ENCODE data around the gene PFDN6.
"Not testable (repeated sequence)": the region's sequence is repeated elsewhere in the genome, so short reads cannot be mapped to it uniquely, and the experiment has no call there.

PFDN6 gene

DNA sequence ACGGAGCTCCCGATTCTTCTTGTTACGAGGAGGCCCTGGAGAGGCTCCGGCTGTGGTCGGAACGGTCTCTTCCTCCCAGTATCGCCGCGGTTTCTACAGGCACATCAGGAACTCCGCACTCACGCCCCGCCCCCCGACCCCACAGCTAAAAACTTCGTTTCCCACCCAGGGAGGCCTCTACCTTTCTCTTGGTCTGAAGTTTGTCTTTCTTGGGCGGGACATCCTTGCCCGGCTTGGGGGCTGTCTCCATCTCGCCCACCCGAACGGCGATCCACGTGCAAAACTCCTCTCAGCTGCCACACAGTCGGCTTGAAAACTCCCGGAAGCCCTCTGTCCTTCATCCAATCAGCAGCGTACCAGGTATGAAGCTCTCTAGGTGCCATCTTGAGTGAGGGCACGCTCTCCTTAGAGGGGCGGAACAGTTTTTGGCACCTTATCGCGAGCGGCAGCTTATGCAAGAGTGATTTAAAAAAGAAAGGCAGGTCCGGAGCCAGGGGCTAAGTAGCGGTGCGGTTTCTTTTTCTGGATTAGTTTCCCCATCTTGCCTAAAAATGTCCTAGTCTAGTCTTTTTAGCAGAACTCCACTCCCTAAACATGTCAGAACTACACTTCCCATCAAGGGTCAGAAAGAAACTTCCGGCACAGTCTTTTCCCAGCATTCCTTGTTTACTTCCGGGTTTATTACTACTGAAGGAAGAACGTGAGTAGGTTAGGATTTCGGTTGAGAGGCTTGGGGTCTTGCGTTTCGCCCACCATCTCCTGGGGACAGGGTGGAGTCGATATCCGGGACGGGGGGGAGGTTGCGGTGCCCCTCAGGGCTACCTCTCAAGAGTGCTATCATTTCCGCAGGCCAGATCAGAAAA is at the start of gene PFDN6, which contains the start of gene WDR46:
Gene PFDN6, plus strand, starts transcription at position 681 of the 863 bp plus-strand sequence. CDS start 256 bp downstream, outside the sequence.
Gene WDR46, minus strand, starts transcription at position 319 of the 863 bp plus-strand sequence. Its CDS starts 69 bp downstream, at position 250.
- Mint-ChIP-seq H3K27me3 (no peaks in the 10 kb centered on the region), H3K27ac (peak within 1 kb of the TSS; percentile 95), H3K9me3 (no peaks in the 10 kb centered on the region), H3K4me3 (peak within 1 kb of the TSS; percentile 97), H3K36me3 (peaks cover 15% of the 10 kb centered on the region), H3K4me1 (peaks cover 42% of the 10 kb centered on the region)

DNA sequence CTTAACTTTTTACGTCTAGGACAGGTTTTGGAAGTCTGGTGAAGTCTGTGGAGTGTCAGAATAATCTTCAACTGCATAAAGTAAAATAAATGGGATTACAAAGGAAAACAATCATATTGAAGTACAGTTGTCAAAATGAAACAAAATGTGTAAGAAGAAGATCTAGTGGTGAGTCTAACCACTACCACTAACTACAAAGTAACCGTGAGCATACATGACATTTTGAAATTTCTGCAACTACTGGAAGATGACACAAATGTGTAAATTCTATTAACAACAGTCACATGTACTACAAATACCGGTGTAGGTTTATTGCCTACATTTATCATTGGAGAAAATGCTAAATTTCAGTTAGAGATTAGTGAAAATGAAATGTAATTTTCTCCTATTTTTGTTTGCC is 47.4 kb upstream of the PFDN6 start:
- Mint-ChIP-seq H3K9me3 (no peaks in the 10 kb centered on the region), H3K27me3 (no peaks in the 10 kb centered on the region), H3K4me3 (peak overlapping the region; percentile 0), H3K27ac (peak overlapping the region; percentile 11), H3K4me1 (peaks cover 8% of the 10 kb centered on the region), H3K36me3 (no peaks in the 10 kb centered on the region)

DNA sequence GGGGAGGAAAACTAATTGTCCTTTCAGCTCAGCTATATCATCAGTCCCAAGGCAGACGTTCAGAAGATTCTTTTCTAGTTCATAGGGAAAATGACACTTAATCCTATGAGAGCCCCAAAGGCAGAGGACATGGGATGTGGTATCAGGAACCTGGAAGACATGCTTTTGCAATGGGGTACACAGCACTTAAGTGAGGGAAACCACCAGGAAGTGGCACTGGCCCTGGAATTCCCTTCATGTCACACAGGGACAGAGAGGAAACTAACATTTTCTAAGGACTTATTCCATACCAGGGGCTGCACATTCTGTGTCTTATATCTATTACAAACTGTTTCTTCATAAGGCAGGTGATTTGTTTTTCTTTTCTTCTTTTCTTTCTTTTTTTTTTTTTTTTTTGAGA is 45.9 kb upstream of the PFDN6 start:
- no peaks in the 10 kb centered on the region for H3K9me3 Mint-ChIP-seq
- peaks cover 13% of the 10 kb centered on the region for H3K4me1 Mint-ChIP-seq
- H3K4me3 Mint-ChIP-seq = no peak overlapping the region
- no peaks in the 10 kb centered on the region for H3K36me3 Mint-ChIP-seq
- no peak overlapping the region for H3K27ac Mint-ChIP-seq
- H3K27me3 Mint-ChIP-seq = no peaks in the 10 kb centered on the region

DNA sequence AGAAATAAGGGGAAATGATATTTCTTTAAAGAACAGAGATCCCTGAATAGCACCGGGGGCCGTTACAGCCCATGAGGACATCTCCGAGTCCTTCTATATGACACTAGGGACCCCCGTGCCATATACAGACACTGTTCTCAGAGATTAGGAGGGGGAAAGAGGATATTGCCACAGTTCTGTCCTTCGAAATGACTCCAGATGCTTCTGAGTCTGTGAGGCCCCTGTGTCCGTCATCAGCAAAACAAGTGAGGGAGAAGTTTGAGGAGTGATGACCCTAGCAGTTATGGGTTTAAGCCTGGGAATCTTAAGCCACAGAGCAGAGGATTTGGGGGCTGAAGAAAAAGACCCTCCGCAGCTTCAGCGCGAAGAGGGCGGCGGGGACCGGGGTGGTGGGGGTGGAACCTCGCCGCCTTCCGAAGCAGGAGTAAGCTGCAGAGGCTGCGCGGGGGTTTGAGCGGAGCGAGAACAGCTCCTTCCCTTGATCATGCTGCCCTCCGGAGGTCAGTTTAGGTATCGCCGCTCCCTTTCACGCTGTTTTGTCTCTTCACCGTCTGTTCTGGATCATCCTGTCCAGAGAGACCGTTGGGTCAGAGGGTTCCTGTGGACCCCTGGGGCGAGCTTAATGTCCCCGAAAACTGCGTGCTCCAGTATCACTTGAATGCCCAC is 41.3 kb upstream of the PFDN6 start:
- peaks cover 37% of the 10 kb centered on the region for H3K4me1 Mint-ChIP-seq
- H3K27me3 Mint-ChIP-seq = no peaks in the 10 kb centered on the region
- H3K27ac Mint-ChIP-seq = peak overlapping the region; percentile 92
- H3K4me3 Mint-ChIP-seq = peak overlapping the region; percentile 91
- H3K9me3 Mint-ChIP-seq = no peaks in the 10 kb centered on the region
- H3K36me3 Mint-ChIP-seq = peaks cover 10% of the 10 kb centered on the region

DNA sequence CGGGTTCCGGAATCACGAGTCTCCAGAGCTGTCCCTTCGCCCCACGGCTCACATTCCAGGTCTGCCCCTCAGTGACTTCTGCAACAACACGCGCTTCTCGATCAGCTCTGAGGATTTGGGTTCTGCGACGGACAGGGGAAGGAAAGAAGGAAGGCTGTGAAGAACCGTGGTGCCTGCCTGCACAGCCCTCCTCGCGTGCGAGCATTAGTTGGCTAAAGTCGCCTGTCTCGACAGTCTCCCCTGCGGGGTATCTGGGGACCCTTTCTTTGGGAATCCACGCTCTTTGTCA is 40.8 kb upstream of the PFDN6 start:
- Mint-ChIP-seq H3K36me3 (peaks cover 10% of the 10 kb centered on the region), H3K9me3 (no peaks in the 10 kb centered on the region), H3K4me1 (peaks cover 37% of the 10 kb centered on the region), H3K27ac (peak overlapping the region; percentile 92), H3K4me3 (peak overlapping the region; percentile 91), H3K27me3 (no peaks in the 10 kb centered on the region)

DNA sequence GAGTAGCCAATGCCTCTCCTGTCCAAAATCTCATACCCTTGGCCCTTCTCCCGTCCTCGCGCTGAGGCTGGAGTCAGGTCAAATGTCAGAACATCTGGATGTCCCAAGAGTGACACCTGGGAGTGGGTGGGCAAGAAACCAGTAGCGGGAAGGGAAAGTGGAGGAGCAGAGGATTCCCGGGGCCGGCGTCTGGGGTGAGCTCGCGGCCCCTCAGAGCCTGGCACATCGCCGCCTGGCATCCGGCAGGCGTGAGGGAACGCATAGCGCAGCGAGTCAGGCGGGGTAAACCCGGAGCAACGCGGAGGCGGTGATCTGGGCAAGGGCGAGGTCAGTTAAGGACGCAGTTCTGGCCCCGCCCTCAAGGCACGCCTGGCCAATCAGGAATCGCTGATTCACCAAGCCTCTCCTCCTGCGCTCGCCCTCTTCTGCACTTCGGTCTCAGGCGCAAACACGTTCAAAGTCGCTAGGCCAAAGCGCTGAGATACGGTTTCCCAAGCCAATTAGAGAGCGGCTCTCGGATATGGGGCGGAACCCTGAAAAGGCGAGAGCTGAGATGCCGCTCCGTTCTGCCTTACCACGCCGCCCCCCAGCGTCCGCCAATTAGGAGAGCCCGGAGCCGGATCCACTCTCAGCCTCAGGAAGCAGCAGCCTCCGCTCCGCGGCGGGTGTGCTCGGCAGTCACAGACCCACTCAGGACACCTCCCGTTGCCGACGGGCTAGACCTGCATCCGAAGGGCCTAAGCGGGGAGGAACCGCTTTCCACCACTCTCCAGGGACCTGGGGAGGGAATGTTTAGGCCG is 40.3 kb upstream of the PFDN6 start:
- H3K4me1 Mint-ChIP-seq = peaks cover 37% of the 10 kb centered on the region
- no peaks in the 10 kb centered on the region for H3K27me3 Mint-ChIP-seq
- peak overlapping the region; percentile 91 for H3K4me3 Mint-ChIP-seq
- no peaks in the 10 kb centered on the region for H3K9me3 Mint-ChIP-seq
- H3K27ac Mint-ChIP-seq = peak overlapping the region; percentile 92
- H3K36me3 Mint-ChIP-seq = peaks cover 10% of the 10 kb centered on the region

DNA sequence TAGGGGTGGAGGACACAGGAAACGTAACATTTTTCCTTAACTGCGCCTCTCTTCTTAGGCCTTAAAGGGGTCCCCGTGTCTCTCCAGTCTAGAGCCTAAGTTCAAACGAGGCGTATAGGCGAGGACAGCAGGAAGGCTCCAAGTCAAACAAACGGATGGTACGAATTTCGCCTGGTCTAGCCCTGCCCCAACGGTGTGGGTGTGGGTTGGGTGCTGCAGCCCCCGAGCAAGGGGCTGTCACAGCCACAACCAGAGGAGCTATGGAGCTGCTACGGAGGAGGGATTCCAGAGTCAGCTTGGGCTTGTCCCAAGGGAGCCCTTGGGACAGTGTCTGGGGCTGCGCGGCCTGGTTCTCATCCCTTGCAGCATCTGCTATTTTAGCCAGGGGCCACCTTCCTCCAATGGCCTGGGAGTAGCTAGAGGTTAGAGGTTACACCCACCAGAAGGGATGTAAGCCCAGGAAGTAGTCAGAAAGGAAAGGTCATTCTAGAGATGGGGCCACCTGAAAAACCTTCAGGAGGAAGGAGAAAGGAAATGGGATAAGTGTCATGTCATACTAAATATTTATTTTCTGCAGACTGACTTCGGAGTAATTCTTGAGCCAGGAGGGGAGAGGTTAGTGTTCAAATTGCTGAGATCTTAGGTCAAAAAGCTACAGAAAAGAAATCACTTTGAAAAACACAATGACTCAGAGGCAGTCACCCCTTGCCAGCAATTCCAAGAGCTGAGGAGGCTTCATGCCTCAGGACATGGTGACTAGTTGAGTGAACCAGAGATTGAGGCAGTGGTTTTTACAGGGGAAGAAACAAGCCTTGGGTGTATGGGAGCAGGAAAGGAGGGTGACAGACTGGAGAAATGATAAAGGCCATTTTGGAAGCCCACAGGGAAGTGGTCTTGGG is 39.4 kb upstream of the PFDN6 start:
- Mint-ChIP-seq H3K9me3 (no peaks in the 10 kb centered on the region), H3K27ac (peak overlapping the region; percentile 92), H3K27me3 (no peaks in the 10 kb centered on the region), H3K4me3 (peak overlapping the region; percentile 91), H3K36me3 (peaks cover 10% of the 10 kb centered on the region), H3K4me1 (peaks cover 37% of the 10 kb centered on the region)

DNA sequence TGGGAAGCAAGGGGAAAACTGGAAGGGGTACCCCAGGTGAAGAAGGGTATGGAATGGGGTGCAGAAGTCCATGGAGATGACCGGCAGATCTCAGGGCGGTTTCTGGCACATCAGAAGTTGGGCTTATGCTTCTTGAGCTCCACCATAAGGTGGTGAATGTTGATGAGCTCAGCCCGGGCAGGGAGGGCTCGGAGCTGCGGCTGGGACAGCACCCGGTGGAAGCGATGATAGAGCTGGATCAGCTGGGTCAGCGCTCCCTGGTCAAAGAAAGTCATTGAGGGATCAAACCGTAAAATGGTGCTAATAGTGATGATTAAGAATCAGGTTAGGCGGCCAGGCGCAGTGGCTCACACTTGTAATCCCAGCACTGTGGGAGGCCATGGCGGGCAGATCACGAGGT is 38.7 kb upstream of the PFDN6 start:
- Mint-ChIP-seq H3K4me3 (peak overlapping the region; percentile 91), H3K4me1 (peaks cover 37% of the 10 kb centered on the region), H3K27ac (peak overlapping the region; percentile 92), H3K9me3 (no peaks in the 10 kb centered on the region), H3K27me3 (no peaks in the 10 kb centered on the region), H3K36me3 (peaks cover 10% of the 10 kb centered on the region)

DNA sequence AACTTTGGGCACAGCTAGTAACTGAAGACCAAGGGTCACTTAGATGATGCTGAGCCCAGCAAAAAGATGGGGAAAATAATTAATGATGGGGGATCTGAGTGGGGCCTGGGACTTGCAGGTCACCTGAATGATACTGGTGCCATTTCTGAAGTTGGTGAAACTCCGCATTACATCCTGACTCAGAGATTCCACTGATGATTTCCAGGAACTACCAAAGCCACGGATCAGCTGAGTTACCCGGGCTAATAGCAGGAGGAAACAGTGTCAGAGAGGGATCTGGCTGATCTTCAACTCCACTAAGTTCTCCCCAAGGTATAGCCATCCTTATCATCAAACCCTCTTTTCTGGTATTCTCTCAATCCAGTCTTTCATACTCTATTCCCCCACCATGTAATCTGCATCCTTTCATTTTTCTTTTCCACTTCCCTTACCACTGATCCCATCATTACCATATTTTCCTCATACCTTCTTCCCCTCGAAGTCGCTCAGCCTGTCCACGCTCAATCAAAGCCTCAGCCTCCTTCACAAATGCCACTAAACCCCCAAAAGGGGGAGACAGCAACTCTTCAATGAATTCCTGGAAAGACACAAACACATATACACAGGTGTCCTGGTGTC is 37.9 kb upstream of the PFDN6 start:
- Mint-ChIP-seq H3K36me3 (peaks cover 10% of the 10 kb centered on the region), H3K27me3 (no peaks in the 10 kb centered on the region), H3K4me1 (peaks cover 37% of the 10 kb centered on the region), H3K9me3 (no peaks in the 10 kb centered on the region), H3K4me3 (peak overlapping the region; percentile 5), H3K27ac (peak overlapping the region; percentile 13)

DNA sequence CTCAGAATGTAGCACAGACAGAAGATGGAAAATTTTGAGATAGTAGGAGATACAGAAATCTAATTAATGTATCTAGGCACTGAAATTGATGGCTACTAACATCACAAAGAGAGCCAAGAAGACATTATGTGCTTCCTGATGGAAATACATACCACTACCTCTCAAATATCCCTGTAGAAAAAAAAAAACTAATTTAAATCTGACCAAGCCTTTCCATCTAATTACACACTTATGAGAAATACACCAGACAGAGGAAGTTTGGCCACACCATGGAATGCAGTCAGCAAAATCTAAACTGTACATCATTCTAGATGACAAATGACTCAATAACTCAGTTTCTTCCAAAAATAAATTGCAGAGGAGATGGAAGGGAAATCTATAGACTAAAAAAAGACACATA is 36.6 kb upstream of the PFDN6 start:
- peaks cover 37% of the 10 kb centered on the region for H3K4me1 Mint-ChIP-seq
- H3K9me3 Mint-ChIP-seq = no peaks in the 10 kb centered on the region
- peaks cover 10% of the 10 kb centered on the region for H3K36me3 Mint-ChIP-seq
- no peak overlapping the region for H3K4me3 Mint-ChIP-seq
- no peaks in the 10 kb centered on the region for H3K27me3 Mint-ChIP-seq
- H3K27ac Mint-ChIP-seq = no peak overlapping the region

DNA sequence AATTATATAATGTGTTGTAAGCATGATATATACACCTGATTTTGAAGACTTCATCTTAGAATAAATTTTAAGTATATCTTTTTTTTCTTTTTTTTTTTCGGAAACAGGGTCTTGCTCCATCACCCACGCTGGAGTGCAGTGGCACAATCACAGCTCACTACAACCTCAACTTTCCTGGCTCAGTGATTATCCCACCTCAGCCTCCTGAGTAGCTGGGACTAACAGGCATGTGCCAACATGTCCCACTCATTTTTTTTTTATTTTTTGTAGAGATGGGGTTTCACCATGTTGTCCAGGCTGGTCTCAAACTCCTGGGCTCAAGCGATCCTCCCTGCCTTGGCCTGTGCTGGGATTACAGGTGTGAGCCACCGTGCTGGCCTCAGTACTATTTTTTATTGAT is 34.8 kb upstream of the PFDN6 start:
- Mint-ChIP-seq H3K27me3 (no peaks in the 10 kb centered on the region), H3K9me3 (no peaks in the 10 kb centered on the region), H3K4me1 (peaks cover 26% of the 10 kb centered on the region), H3K36me3 (peaks cover 10% of the 10 kb centered on the region), H3K4me3 (no peak overlapping the region), H3K27ac (no peak overlapping the region)

DNA sequence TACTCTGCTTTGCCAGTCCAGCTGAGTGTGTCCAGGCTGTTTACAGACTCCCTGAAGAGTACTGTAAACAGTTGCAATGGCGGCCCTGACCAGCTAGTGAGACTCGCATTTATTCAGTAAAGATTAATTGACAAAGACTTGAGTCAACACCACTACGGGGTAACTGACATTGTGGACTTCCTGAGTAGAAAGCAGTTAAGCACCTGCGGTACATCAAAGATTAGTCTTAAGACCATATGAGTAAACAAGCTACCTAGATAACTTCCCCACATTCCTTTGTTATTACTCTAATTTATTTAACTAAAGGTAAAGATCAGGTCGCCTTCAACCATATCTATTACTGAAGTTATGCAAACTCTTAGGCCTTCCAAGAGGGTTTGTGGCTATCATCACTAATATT is 30.4 kb upstream of the PFDN6 start:
- Mint-ChIP-seq H3K36me3 (peaks cover 11% of the 10 kb centered on the region), H3K27me3 (no peaks in the 10 kb centered on the region), H3K4me3 (no peak overlapping the region)

DNA sequence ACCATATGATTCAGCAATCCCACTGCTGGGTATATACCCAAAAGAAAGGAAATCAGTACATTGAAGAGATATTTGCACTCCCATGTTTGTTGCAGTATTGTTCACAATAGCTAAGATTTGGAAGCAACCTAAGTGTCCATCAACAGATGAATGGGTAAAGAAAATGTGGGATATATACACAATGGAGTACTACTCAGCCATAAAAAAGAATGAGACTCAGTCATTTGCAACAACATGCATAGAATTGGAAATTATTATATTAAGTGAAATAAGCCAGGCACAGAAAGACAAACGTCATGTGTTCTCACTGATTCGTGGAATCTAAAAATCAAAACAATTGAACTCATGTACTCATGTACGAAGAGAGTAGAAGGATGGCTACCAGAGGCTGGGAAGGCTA is 26.9 kb upstream of the PFDN6 start:
- H3K27ac Mint-ChIP-seq, H3K9me3 Mint-ChIP-seq, H3K4me1 Mint-ChIP-seq, H3K4me3 Mint-ChIP-seq, H3K27me3 Mint-ChIP-seq: not testable (repeated sequence)
- H3K36me3 Mint-ChIP-seq = peaks cover 11% of the 10 kb centered on the region

More for the DNA sequence above, 30.4 kb upstream of the PFDN6 start:
- no peaks in the 10 kb centered on the region for H3K9me3 Mint-ChIP-seq
- no peak overlapping the region for H3K27ac Mint-ChIP-seq
- peaks cover 9% of the 10 kb centered on the region for H3K4me1 Mint-ChIP-seq

DNA sequence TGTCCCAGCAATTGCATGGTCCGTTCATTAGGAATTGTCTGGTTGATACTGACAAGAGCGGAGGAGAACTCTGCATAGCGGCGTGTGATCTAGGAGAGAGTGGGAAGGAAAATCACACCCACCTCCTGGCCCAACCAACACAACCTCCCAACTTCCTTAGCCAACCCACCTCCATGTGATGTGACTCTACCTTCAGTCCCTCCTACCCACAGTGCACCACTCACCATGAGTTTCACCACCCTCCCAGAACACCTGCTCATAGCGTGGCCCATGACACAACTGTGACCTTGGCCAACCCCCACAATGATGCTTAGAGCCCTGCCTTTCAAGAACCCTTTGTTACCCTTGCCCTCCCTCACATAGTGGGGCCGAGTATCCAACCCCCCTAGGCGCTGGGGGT is 25.4 kb upstream of the PFDN6 start:
- peaks cover 14% of the 10 kb centered on the region for H3K4me1 Mint-ChIP-seq
- no peaks in the 10 kb centered on the region for H3K27me3 Mint-ChIP-seq
- peaks cover 18% of the 10 kb centered on the region for H3K36me3 Mint-ChIP-seq
- peak overlapping the region; percentile 18 for H3K27ac Mint-ChIP-seq
- H3K4me3 Mint-ChIP-seq = no peak overlapping the region
- no peaks in the 10 kb centered on the region for H3K9me3 Mint-ChIP-seq

DNA sequence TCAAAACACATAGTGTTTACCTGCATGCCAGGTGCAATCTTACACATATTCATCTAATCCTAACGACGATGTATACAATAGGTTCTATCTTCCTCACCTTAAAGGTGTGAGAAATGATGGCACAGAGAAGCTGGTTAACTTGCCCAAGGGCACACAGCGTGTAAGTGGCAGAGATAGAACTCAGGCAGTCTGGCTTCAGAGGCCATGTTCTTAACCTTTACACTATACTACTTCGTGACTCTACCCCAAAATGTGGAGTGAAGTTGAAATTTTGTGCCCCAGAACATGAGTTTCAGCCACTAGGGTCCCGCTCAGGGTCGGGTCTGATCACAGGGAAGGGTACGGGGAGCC is 18.3 kb upstream of the PFDN6 start:
- Mint-ChIP-seq H3K4me3 (peak overlapping the region; percentile 96), H3K36me3 (peaks cover 36% of the 10 kb centered on the region), H3K4me1 (peaks cover 43% of the 10 kb centered on the region), H3K27me3 (no peaks in the 10 kb centered on the region), H3K9me3 (no peaks in the 10 kb centered on the region), H3K27ac (peak overlapping the region; percentile 99)

All from activated naive CD4-positive, alpha-beta T cell treated with anti-CD3 and anti-CD28 coated beads, Interleukin-2, amount 50 U/mL, for 24 hours (primary cell).